Activated CD4-positive, alpha-beta T cell treated with anti-CD3 and anti-CD28 coated beads, Interleukin-10, Interleukin-2, amounts not matched to agents 100 ng/mL and 50 ng/mL, durations not matched to agents 16 hours and 8 hours (primary cell): ENCODE data around the gene ACOX2.
"Not testable (repeated sequence)": the region's sequence is repeated elsewhere in the genome, so short reads cannot be mapped to it uniquely, and the experiment has no call there.

ENCODE experiments used
- DNase-seq: peaks from one replicate; pipeline ENCODE4 v3.0.0-alpha.2; 2020

ACOX2 gene

GRCh38 chr3:58534592-58535494 is 2.1 kb downstream of the ACOX2 start:
- DNase-seq: no peak

GRCh38 chr3:58532794-58533220 is 4.2 kb downstream of the ACOX2 start:
- DNase-seq: peak; percentile 90

GRCh38 chr3:58531956-58532355 is 5.0 kb downstream of the ACOX2 start:
- DNase-seq: peak; percentile 9

GRCh38 chr3:58531555-58531954 is 5.4 kb downstream of the ACOX2 start:
- DNase-seq: no peak

GRCh38 chr3:58530354-58530865 is 6.6 kb downstream of the ACOX2 start:
- DNase-seq: no peak

GRCh38 chr3:58529516-58530353 is 7.3 kb downstream of the ACOX2 start:
- DNase-seq: peak; percentile 22

GRCh38 chr3:58528629-58529028 is 8.4 kb downstream of the ACOX2 start:
- no peak for DNase-seq

- DNase-seq: not testable (repeated sequence)
Measured at GRCh38 chr3:58527440-58527839, 9.6 kb downstream of the ACOX2 start.

- peak; percentile 42 for DNase-seq
Measured at GRCh38 chr3:58526515-58526957, 10.5 kb downstream of the ACOX2 start.

- no peak for DNase-seq
Measured at GRCh38 chr3:58524326-58524888, 12.6 kb downstream of the ACOX2 start.

- no peak for DNase-seq
Measured at GRCh38 chr3:58522759-58523425, 14.1 kb downstream of the ACOX2 start.

- no peak for DNase-seq
Measured at GRCh38 chr3:58521917-58522631, 14.9 kb downstream of the ACOX2 start.

- DNase-seq: no peak
Measured at GRCh38 chr3:58521336-58521670, 15.7 kb downstream of the ACOX2 start.

GRCh38 chr3:58520403-58521335 is 16.3 kb downstream of the ACOX2 start:
- no peak for DNase-seq

- no peak for DNase-seq
Measured at GRCh38 chr3:58519668-58520402, 17.2 kb downstream of the ACOX2 start.

- no peak for DNase-seq
Measured at GRCh38 chr3:58518291-58518789, 18.6 kb downstream of the ACOX2 start.

GRCh38 chr3:58514405-58514804 is 22.6 kb downstream of the ACOX2 start:
- DNase-seq: no peak

- no peak for DNase-seq
Measured at GRCh38 chr3:58508437-58508836, 28.6 kb downstream of the ACOX2 start.

GRCh38 chr3:58507356-58508078 is 29.5 kb downstream of the ACOX2 start:
- no peak for DNase-seq
